ENCODE measurements around the gene EVI5L. TPM values are rescaled to one million over a fixed set of nuclear protein-coding genes. Genes with fewer than 3 reads are reported as not detected.
"Not testable (repeated sequence)": the region's sequence is repeated elsewhere in the genome, so short reads cannot be mapped to it uniquely, and the experiment has no call there.

EVI5L gene
- total and polyA plus RNA-seq, 5 donors: 17.7 to 22.2 (median 19.1) TPM

DNA sequence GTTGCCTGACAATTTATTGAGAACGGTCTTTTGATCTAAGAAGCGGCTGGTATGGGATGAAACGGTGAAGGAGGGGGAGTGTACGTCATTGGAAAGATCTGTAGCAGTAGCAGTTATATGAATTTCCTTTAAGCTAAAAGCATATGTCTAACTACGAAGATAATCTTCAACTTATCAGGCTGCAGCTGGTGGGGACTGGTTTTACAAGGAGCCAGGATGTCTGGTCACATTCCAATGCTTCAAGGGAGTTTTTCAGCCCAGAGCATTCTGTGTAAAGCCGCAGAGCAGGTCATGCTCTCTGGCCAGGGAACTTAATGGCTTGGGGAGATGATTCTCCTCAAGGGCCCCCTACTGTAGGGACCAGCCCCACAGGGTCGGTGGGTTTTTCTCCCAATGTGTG is 37.7 kb upstream of the EVI5L start:
- ATAC-seq (no peak), DNase-seq (no peak)
- H3K4me1 ChIP-seq (ENCODE audit: control insufficient read depth, insufficient read depth, low read length): no peaks in the 10 kb centered on the region
- intact Hi-C loops (cut with DNase I): loop anchor here in 2 of 4 donors (10.0 kb wide), 2 partner anchors 217 to 437 kb away; no protein-coding TSS in a partner anchor
- H3K9me3 ChIP-seq (ENCODE audit: control insufficient read depth, low read length): no peaks in the 10 kb centered on the region
- no peak overlapping the region for H3K27ac ChIP-seq (ENCODE audit: low read length)
- WGBS: 24% methylated on average over 7 of the region's 7 CpGs
- H3K27me3 ChIP-seq (ENCODE audit: control insufficient read depth, insufficient read depth): no peaks in the 10 kb centered on the region
- H3K4me3 ChIP-seq (ENCODE audit: low read length): no peak overlapping the region

- not testable (repeated sequence) for ATAC-seq; H3K27ac ChIP-seq (ENCODE audit: low read length); H3K27me3 ChIP-seq (ENCODE audit: control insufficient read depth, insufficient read depth); H3K4me3 ChIP-seq (ENCODE audit: low read length); H3K9me3 ChIP-seq (ENCODE audit: control insufficient read depth, low read length); H3K4me1 ChIP-seq (ENCODE audit: control insufficient read depth, insufficient read depth, low read length); DNase-seq
- intact Hi-C loops (cut with DNase I): loop anchor here in 2 of 4 donors (10.0 kb wide), 2 partner anchors 218 to 438 kb away; no protein-coding TSS in a partner anchor
- 71% methylated on average over 7 of the region's 7 CpGs for WGBS
Observed at GRCh38 chr19:7792701-7793100, 37.3 kb upstream of the EVI5L start.

DNA sequence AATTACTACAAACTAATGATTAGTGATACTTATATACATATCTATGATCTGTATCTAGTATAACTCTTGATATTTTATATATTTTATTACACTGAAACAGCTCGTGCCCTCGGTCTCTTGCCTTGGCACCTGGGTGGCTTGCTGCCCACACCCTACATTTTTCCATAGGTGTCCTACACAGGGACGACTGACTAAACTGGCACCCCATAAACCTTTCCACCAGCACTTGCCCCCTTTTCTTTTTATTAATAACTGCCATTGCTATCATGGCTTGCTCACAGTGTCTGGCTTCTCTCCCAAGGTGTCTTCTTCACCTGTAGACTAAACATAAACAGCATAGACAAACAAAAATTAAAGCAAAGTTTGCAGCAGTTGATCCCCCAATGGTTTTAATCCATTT is 36.5 kb upstream of the EVI5L start:
- Histone ChIP-seq H3K27ac (ENCODE audit: low read length) (no peak overlapping the region), H3K27me3 (ENCODE audit: control insufficient read depth, insufficient read depth) (no peaks in the 10 kb centered on the region), H3K4me1 (ENCODE audit: control insufficient read depth, insufficient read depth, low read length) (no peaks in the 10 kb centered on the region), H3K4me3 (ENCODE audit: low read length) (no peak overlapping the region), H3K9me3 (ENCODE audit: control insufficient read depth, low read length) (no peaks in the 10 kb centered on the region)
- DNase-seq (no peak), ATAC-seq (no peak)
- WGBS: 80% methylated on average over 3 of the region's 3 CpGs
- intact Hi-C loops (cut with DNase I): loop anchor here in 2 of 4 donors (10.0 kb wide), 2 partner anchors 219 to 439 kb away; no protein-coding TSS in a partner anchor

- no peak overlapping the region for H3K4me3 ChIP-seq (ENCODE audit: low read length)
- 60% methylated on average over 8 of the region's 8 CpGs for WGBS
- H3K4me1 ChIP-seq (ENCODE audit: control insufficient read depth, insufficient read depth, low read length): no peaks in the 10 kb centered on the region
- no peaks in the 10 kb centered on the region for H3K9me3 ChIP-seq (ENCODE audit: control insufficient read depth, low read length)
- H3K27me3 ChIP-seq (ENCODE audit: control insufficient read depth, insufficient read depth): no peaks in the 10 kb centered on the region
- intact Hi-C loops (cut with DNase I): loop anchor here in 3 of 4 donors (5.0 to 10.0 kb wide), 4 partner anchors 113 to 441 kb away; partner anchors contain the start of gene TRAPPC5 (in 1 of the 3)
- DNase-seq (no peak), ATAC-seq (no peak)
- no peak overlapping the region for H3K27ac ChIP-seq (ENCODE audit: low read length)
Observed at GRCh38 chr19:7795555-7796161, 34.4 kb upstream of the EVI5L start.

GRCh38 chr19:7799640-7800355 is 30.2 kb upstream of the EVI5L start:
- ATAC-seq (peak; percentile 70 to 82), DNase-seq (peak; percentile 65 to 75 (median 66))
- Histone ChIP-seq H3K4me3 (ENCODE audit: low read length) (no peak overlapping the region), H3K4me1 (ENCODE audit: control insufficient read depth, insufficient read depth, low read length) (no peaks in the 10 kb centered on the region), H3K27ac (ENCODE audit: low read length) (no peak overlapping the region), H3K9me3 (ENCODE audit: control insufficient read depth, low read length) (peaks cover 2% of the 10 kb centered on the region), H3K27me3 (ENCODE audit: control insufficient read depth, insufficient read depth) (no peaks in the 10 kb centered on the region)
- intact Hi-C loops (cut with DNase I): loop anchor here (5.0 to 10.0 kb wide), 8 partner anchors 117 to 695 kb away; partner anchors contain the start of genes MCEMP1 (in 1 of the 4) and TRAPPC5 (in 1 of the 4)
- 3% methylated on average over 34 of the region's 34 CpGs for WGBS

- no peak for DNase-seq
- Histone ChIP-seq H3K4me1 (ENCODE audit: control insufficient read depth, insufficient read depth, low read length) (no peaks in the 10 kb centered on the region), H3K27ac (ENCODE audit: low read length) (no peak overlapping the region), H3K4me3 (ENCODE audit: low read length) (no peak overlapping the region), H3K9me3 (ENCODE audit: control insufficient read depth, low read length) (peaks cover 2% of the 10 kb centered on the region), H3K27me3 (ENCODE audit: control insufficient read depth, insufficient read depth) (no peaks in the 10 kb centered on the region)
- intact Hi-C loops (cut with DNase I): loop anchor here (5.0 to 10.0 kb wide), 4 partner anchors 126 to 696 kb away; partner anchors contain the start of gene MCEMP1 (in 1 of the 4)
- 84% methylated on average over 17 of the region's 17 CpGs for WGBS
- ATAC-seq: no peak
Observed at GRCh38 chr19:7801020-7801570, 28.9 kb upstream of the EVI5L start.

DNA sequence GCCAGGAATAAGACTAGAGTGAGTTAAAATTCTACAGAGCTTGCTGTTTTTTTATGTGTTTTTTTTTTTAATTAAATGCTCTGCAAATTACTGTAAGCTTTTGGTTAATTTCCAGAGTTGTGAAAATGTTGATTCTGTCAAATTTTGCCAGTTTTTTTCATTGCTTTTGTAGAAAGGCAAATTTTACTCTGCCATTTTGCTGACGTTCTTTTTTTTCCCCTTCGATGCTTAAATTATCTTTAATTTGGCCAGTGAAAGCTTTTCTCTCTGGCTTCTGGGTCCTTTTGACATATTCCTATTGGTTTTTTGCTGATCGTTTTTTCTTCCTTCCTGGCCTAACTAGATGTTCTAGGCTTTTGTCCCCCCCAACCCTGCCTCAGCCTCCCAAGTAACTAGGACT is 23.8 kb upstream of the EVI5L start:
- intact Hi-C loops (cut with DNase I): loop anchor here in 3 of 4 donors (10.0 kb wide), 3 partner anchors 131 to 701 kb away; partner anchors contain the start of gene MCEMP1 (in 1 of the 3)
- H3K27ac ChIP-seq (ENCODE audit: low read length): no peak overlapping the region
- whole genome bisulfite sequencing: 63% methylated on average over 3 of the region's 3 CpGs

DNA sequence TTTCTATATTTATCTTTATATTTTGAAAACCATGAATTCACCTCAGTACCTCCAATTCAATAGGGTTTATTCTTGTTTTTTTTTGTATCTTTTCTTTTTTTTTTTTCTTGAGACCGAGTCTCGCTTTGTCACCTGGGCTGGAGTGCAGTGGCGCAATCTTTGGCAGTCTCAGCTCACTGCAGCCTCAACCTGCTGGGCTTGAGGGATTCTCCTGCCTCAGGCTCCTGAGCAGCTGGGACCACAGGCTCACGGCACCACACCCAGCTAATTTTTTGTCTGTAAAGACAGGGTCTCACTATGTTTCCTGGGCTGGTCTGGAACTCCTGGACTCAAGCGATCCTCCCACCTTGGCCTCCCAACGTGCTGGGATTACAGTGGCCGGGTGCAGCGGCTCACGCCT is 23.1 kb upstream of the EVI5L start:
- Histone ChIP-seq H3K27me3 (ENCODE audit: control insufficient read depth, insufficient read depth) (no peaks in the 10 kb centered on the region), H3K4me1 (ENCODE audit: control insufficient read depth, insufficient read depth, low read length) (no peaks in the 10 kb centered on the region), H3K9me3 (ENCODE audit: control insufficient read depth, low read length) (peaks cover 3% of the 10 kb centered on the region), H3K27ac (ENCODE audit: low read length) (no peak overlapping the region), H3K4me3 (ENCODE audit: low read length) (no peak overlapping the region)
- no peak for DNase-seq
- intact Hi-C loops (cut with DNase I): loop anchor here in 3 of 4 donors (10.0 kb wide), 3 partner anchors 132 to 702 kb away; partner anchors contain the start of gene MCEMP1 (in 1 of the 3)
- WGBS: 82% methylated on average over 9 of the region's 9 CpGs
- no peak for ATAC-seq

More for the DNA sequence above, 23.8 kb upstream of the EVI5L start:
- ATAC-seq (no peak), DNase-seq (no peak)
- no peaks in the 10 kb centered on the region for H3K9me3 ChIP-seq (ENCODE audit: control insufficient read depth, low read length)
- H3K27me3 ChIP-seq (ENCODE audit: control insufficient read depth, insufficient read depth): no peaks in the 10 kb centered on the region
- no peaks in the 10 kb centered on the region for H3K4me1 ChIP-seq (ENCODE audit: control insufficient read depth, insufficient read depth, low read length)
- no peak overlapping the region for H3K4me3 ChIP-seq (ENCODE audit: low read length)

DNA sequence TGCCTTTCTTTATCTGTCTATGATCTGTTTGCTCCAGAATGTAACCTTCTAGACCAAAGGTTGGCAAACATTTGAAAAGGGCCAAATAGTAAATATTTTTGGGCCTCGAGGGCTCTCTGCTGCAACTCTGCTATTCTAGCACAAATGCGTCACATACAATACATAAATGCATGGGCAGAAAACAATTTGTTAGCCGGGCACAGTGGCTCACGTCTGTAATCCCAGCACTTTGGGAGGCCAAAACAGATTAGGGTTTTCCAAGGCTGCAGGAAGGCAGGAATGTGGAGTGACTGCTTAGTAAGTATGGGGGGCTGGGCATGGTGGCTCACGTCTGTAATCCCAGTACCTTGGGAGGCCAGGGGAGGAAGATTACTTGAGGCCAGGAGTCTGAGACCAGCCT is 21.9 kb upstream of the EVI5L start:
- no peak overlapping the region for H3K4me3 ChIP-seq (ENCODE audit: low read length)
- no peak for ATAC-seq
- peaks cover 3% of the 10 kb centered on the region for H3K9me3 ChIP-seq (ENCODE audit: control insufficient read depth, low read length)
- intact Hi-C loops (cut with DNase I): loop anchor here in 3 of 4 donors (10.0 kb wide), 3 partner anchors 133 to 703 kb away; partner anchors contain the start of gene MCEMP1 (in 1 of the 3)
- 59% methylated on average over 5 of the region's 5 CpGs for WGBS
- no peaks in the 10 kb centered on the region for H3K4me1 ChIP-seq (ENCODE audit: control insufficient read depth, insufficient read depth, low read length)
- no peaks in the 10 kb centered on the region for H3K27me3 ChIP-seq (ENCODE audit: control insufficient read depth, insufficient read depth)
- DNase-seq: no peak
- no peak overlapping the region for H3K27ac ChIP-seq (ENCODE audit: low read length)

DNA sequence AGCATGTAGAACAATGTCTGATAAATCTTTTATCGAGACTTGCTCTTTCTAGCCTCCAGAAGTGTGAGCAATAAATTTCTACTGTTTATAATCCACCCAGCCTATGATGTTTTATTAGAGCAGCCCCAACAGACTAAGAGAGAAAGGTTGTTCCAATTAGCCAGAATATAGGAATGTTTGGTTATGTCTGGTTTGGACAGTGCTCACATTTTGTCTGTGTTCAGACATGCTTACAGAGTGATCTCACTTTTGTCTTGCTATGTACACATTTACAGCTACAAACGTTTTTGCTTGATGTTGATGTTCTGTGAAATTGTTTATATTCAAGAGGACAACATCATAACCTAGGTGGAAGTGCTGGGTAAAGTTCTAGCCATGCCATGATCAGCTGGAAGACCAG is 18.0 kb upstream of the EVI5L start:
- Histone ChIP-seq H3K4me1 (ENCODE audit: control insufficient read depth, insufficient read depth, low read length) (no peaks in the 10 kb centered on the region), H3K27ac (ENCODE audit: low read length) (no peak overlapping the region), H3K27me3 (ENCODE audit: control insufficient read depth, insufficient read depth) (no peaks in the 10 kb centered on the region), H3K9me3 (ENCODE audit: control insufficient read depth, low read length) (peaks cover 5% of the 10 kb centered on the region), H3K4me3 (ENCODE audit: low read length) (no peak overlapping the region)
- DNase-seq (no peak), ATAC-seq (no peak)
- WGBS: 46% methylated on average over 2 of the region's 2 CpGs
- intact Hi-C loops (cut with DNase I): no loop called here

DNA sequence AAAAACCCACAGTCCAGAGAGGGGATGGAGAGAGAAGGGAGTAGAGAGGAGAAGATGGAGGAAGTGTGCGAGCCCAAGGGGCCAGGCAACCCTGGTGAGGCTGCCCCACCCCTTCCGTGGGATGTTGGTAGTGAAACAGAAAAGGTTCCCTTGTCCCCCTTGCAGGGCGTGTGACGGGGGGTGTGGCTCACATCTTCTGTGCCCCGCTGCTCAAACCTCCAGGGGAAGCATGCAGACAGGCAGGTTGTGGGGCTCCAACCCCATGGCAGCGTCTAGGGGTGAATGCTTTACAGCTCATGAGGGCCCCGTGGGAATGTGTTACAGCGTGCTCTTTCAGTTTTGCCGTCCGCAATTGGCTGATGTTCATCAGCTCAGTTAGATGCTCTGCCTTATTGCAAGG is 14.7 kb upstream of the EVI5L start:
- ATAC-seq: no peak
- Histone ChIP-seq H3K4me1 (ENCODE audit: control insufficient read depth, insufficient read depth, low read length) (no peaks in the 10 kb centered on the region), H3K9me3 (ENCODE audit: control insufficient read depth, low read length) (peaks cover 8% of the 10 kb centered on the region), H3K4me3 (ENCODE audit: low read length) (no peak overlapping the region), H3K27ac (ENCODE audit: low read length) (no peak overlapping the region), H3K27me3 (ENCODE audit: control insufficient read depth, insufficient read depth) (no peaks in the 10 kb centered on the region)
- DNase-seq: no peak
- 50% methylated on average over 10 of the region's 10 CpGs for WGBS
- intact Hi-C loops (cut with DNase I): no loop called here

All from right cardiac atrium (tissue), 5 donors.